Posterior cingulate gyrus (tissue), 11 donors: ENCODE measurements around the gene TMEM119.

Source experiments
- DNase-seq, 10 donors: peaks; one replicate each; pipeline versions ENCODE4 v3.0.0 to v3.0.0-alpha.2; 2020 to 2021; ENCODE audit warnings: mixed read lengths in 3 of 10
- intact Hi-C: fragments of 100-400 bp; cut with DNase I; formaldehyde crosslinking; loops from one replicate; pipeline ENCODE4 v1.15.1; 2023

TMEM119 gene

DNA sequence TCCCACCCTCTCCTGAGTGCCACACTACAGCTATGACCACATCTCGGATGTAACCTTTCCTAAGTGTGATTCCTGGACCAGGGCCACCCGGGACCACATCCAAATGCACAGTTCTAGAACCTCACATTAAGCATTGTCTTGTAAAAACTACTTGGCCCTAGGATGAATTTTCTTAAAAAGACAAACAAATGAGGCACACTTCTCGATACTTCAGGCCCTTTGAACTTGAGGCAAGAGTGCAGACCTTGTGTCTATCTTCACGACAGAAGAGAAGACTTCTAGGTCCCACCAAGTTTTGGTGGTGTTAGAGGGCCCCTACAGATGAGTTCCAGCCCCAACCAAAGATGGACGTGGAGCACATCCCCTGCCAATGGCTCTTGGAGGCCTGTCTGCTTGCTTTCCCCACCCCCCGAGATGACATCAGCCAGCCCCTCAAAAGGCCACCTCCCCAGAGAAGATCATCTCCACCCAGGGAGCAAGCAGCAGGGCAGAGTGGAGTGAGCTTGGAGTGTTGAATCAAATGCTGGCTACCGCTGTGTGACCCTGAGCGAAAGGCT is 26.2 kb downstream of the TMEM119 start:
- no peak for DNase-seq
- intact Hi-C loops, result loop anchor here (2.0 kb wide), 1 partner anchor 47 kb away; no protein-coding TSS in a partner anchor

GRCh38 chr12:108570743-108571608 is 26.9 kb downstream of the TMEM119 start:
- DNase-seq, result no peak
- intact Hi-C loops, result loop anchor here (2.0 kb wide), 1 partner anchor 48 kb away; no protein-coding TSS in a partner anchor

DNA sequence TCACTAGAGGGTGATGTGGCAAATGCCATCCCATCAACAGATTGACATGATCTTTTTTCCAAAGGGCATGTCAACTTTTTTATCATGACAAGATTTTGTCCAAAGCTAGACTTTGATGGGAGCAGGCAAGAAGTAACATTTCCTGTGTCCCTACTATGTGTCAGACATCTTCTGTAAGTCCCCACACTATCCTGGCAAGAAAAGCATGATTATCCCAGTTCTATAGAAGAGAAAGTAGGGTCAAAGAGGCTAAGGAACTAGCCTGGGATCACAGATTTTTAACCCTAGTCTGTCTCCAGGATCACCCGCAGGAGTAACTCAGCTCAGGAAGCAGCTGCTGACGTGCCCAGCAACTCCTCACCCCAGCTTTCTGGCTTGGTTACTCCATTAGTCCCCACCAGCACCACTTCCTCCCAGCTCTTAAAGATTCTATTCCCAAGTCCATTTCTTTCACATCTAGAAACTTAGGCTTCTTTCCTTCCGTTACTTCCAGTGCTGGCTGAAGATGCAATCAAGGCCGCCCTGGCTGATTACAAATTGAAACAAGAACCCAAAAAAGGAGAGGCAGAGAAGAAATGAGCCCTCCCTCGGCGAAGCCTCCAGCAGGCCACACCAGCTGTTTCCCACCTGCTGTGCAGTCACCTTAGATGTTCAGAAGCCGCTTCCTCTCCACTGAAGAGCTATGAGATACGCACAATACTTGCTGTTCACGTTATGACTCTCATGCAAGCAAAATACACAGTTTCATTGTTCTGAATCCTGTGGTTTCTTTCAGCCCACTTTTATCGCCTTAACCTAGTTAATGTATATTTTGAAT is 29.3 kb downstream of the TMEM119 start:
- DNase-seq, result no peak
- intact Hi-C loops, result no loop called here

- DNase-seq, result no peak
- intact Hi-C loops, result no loop called here
Measured at GRCh38 chr12:108567406-108568337, 30.2 kb downstream of the TMEM119 start.

DNA sequence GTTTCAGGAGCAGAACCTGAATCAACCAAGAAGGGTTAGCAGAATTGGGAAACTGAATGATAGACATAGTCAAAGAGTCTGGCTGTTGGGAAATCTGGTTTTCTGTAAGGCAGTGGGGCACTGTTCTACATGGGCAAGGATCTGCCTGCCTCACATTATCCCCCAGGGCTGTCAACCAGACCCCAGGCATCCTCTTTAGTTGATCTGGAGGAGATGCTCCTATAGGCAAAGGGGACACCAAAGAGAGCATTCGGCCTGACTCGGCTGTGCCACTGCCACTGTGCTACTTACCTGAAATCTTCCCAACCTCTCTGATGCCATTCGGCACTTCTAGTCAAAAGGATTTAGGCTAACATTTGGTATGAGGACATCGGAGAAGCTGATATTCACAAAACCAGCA is 31.4 kb downstream of the TMEM119 start:
- no peak for DNase-seq
- intact Hi-C loops, result no loop called here

DNA sequence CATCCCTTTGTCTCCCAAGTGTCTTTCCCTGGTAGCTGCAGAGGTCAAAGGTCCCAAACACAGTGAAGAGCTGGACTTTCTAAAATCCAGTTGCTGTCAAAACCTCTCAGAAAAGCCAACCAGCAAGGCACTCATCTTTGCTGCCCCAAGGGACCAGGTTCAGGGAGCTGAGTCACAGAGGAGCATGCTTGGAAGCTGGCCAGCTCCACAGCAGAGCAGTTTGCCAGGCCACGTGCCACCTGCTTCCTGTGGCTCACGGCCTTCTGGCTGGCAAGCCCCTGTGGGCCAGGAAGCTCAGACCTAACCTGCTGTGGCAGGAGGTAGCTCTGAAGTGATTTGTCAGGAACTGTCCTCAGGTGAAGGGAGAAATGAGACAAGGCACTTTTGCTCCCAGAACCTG is 31.9 kb downstream of the TMEM119 start:
- peak in 3 of 10 donors; percentile 40 to 90 (median 78) for DNase-seq
- intact Hi-C loops, result loop anchor here (2.0 kb wide), 1 partner anchor 385 kb away; no protein-coding TSS in a partner anchor

GRCh38 chr12:108565146-108565545 is 32.7 kb downstream of the TMEM119 start:
- no peak for DNase-seq
- intact Hi-C loops, result loop anchor here (2.0 kb wide), 1 partner anchor 386 kb away; no protein-coding TSS in a partner anchor

DNA sequence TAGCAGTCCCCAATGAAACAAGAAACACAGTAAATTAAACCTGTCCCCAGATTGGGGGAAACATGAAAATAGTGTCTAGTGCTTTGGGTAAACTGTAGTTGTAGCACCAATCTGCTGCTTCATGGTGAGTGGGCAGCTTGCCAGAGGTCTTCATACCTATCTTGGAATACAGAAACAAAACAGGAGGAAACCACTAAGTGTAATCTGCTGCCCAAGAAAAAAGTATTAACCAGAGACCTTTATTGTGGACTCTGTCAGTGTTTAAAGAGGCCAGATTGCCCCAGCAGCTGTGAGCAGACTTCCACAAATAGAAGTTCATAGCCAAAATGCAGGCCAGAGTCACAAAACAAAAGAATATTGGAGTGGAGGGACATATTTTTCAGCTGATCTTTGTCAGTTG is 33.2 kb downstream of the TMEM119 start:
- intact Hi-C loops, result loop anchor here (2.0 to 5.0 kb wide), 3 partner anchors 47 to 528 kb away; partner anchors contain the start of genes ALKBH2 and FICD
- DNase-seq, result no peak

- intact Hi-C loops, result loop anchor here (1.0 to 5.0 kb wide), 5 partner anchors 46 to 529 kb away; partner anchors contain the start of genes ALKBH2 and FICD
- DNase-seq, result no peak
Measured at GRCh38 chr12:108563804-108564151, 34.1 kb downstream of the TMEM119 start.

- peak; percentile 63 to 97 (median 78) for DNase-seq
- intact Hi-C loops, result loop anchor here (1.0 to 5.0 kb wide), 4 partner anchors 46 to 529 kb away; partner anchors contain the start of genes ALKBH2 and FICD
Measured at GRCh38 chr12:108563136-108563803, 34.6 kb downstream of the TMEM119 start.

- intact Hi-C loops, result loop anchor here (1.0 to 5.0 kb wide), 4 partner anchors 45 to 530 kb away; partner anchors contain the start of genes ALKBH2 and FICD
- DNase-seq, result peak; percentile 96 to 100 (median 98)
Measured at GRCh38 chr12:108562348-108563135, 35.3 kb downstream of the TMEM119 start, which contains the start of gene ISCU. Gene ISCU (plus strand): TSS chr12:108562596. CDS start chr12:108562623, 27 bp downstream.

DNA sequence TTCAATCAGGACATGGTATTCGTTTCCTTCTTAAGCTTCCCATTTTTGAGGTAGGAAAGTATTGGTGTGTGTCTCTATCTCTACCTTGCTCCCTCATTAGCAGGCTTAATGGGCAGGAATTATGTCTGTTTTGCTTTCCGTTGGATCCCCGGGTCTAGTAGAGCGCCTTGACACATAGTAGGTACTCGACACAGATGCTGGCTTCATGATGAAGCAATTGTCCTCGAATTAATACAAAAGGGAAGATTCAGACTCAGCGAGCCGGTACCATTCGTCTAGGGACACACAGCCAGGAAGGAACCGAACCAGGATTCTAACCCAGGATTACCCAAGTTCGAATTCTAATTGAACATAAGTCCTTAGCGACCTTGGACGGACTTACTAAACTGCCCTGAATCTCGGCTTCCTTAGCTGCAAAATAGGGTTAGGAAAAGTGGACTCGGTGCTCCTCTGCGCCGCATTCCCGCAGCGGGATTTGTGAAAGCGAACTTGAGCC is 36.0 kb downstream of the TMEM119 start:
- intact Hi-C loops, result loop anchor here (2.0 to 5.0 kb wide), 3 partner anchors 45 to 530 kb away; partner anchors contain the start of genes ALKBH2 and FICD
- no peak for DNase-seq

- intact Hi-C loops, result loop anchor here (5.0 kb wide), 2 partner anchors 44 to 531 kb away; partner anchors contain the start of genes ALKBH2 and FICD
- DNase-seq, result peak; percentile 61 to 96 (median 76)
Measured at GRCh38 chr12:108560752-108561719, 36.8 kb downstream of the TMEM119 start, which contains the start of gene SART3. Gene SART3 (minus strand): TSS chr12:108561173. CDS start chr12:108561154, 19 bp downstream.

- intact Hi-C loops, result loop anchor here (5.0 kb wide), 2 partner anchors 43 to 532 kb away; partner anchors contain the start of genes ALKBH2 and FICD
- no peak for DNase-seq
Measured at GRCh38 chr12:108560321-108560721, 37.6 kb downstream of the TMEM119 start.

- intact Hi-C loops, result loop anchor here (5.0 kb wide), 2 partner anchors 42 to 533 kb away; partner anchors contain the start of genes ALKBH2 and FICD
- DNase-seq, result no peak
Measured at GRCh38 chr12:108559748-108560147, 38.1 kb downstream of the TMEM119 start.
